Measurements from ENCODE around the gene SLC22A13. TPM values are rescaled to one million over a fixed set of nuclear protein-coding genes. Genes with fewer than 3 reads are reported as not detected.

Gene SLC22A13
- total RNA-seq, 3 donors from 2014 or later (not counting 1 experiment from before 2014, with no cell fraction given): 0.16 to 0.85 (median 0.40) TPM

- DNase-seq (no peak), ATAC-seq (no peak)
- WGBS (ENCODE audit: insufficient coverage): 94% methylated on average over 2 of the region's 4 CpGs
- Histone ChIP-seq H3K27ac (ENCODE audit: low read length) (no peak overlapping the region), H3K27me3 (ENCODE audit: control insufficient read depth, insufficient read depth, low read length) (no peaks in the 10 kb centered on the region), H3K4me1 (ENCODE audit: control insufficient read depth, insufficient read depth, low read length) (no peaks in the 10 kb centered on the region), H3K4me3 (ENCODE audit: low read length) (no peak overlapping the region), H3K9me3 (ENCODE audit: control insufficient read depth, insufficient read depth, low read length) (no peaks in the 10 kb centered on the region), H3K36me3 (ENCODE audit: control insufficient read depth, insufficient read depth, low read length) (peaks cover 56% of the 10 kb centered on the region)
- H3K27ac Mint-ChIP-seq: no peak overlapping the region
- intact Hi-C loops (cut with micrococcal nuclease): no loop called here
- H3K9me3 Mint-ChIP-seq: no peaks in the 10 kb centered on the region
- peaks cover 27% of the 10 kb centered on the region for H3K36me3 Mint-ChIP-seq
- peaks cover 20 to 22% of the 10 kb centered on the region in 2 donors for H3K4me1 Mint-ChIP-seq
- no peak for TF ChIP-seq CTCF (IDR thresholded peaks at IDR 0.05)
- no peak overlapping the region for H3K4me3 Mint-ChIP-seq
- no peaks in the 10 kb centered on the region for H3K27me3 Mint-ChIP-seq (ENCODE audit: low read depth in 2 of 2)
Observed at GRCh38 chr3:38253704-38254103, 11.9 kb upstream of the SLC22A13 start.

- peaks cover 27% of the 10 kb centered on the region for H3K36me3 Mint-ChIP-seq
- WGBS (ENCODE audit: insufficient coverage): 92% methylated on average over 2 of the region's 2 CpGs
- no peak overlapping the region for H3K27ac Mint-ChIP-seq
Observed at GRCh38 chr3:38254872-38255271, 10.7 kb upstream of the SLC22A13 start.

GRCh38 chr3:38255627-38256026 lies 10.0 kb upstream of the SLC22A13 start:
- peaks cover 37% of the 10 kb centered on the region for H3K36me3 ChIP-seq (ENCODE audit: control insufficient read depth, insufficient read depth, low read length)
- peaks cover 26 to 29% of the 10 kb centered on the region in 2 donors for H3K4me1 Mint-ChIP-seq
- H3K36me3 Mint-ChIP-seq: peaks cover 27% of the 10 kb centered on the region
- no peaks in the 10 kb centered on the region for H3K27me3 ChIP-seq (ENCODE audit: control insufficient read depth, insufficient read depth, low read length)
- no peak for DNase-seq
- no peaks in the 10 kb centered on the region for H3K9me3 Mint-ChIP-seq
- no peak for TF ChIP-seq CTCF (IDR thresholded peaks at IDR 0.05)
- H3K27me3 Mint-ChIP-seq (ENCODE audit: low read depth in 2 of 2): no peaks in the 10 kb centered on the region
- WGBS (ENCODE audit: insufficient coverage): 100% methylated on average over 1 of the region's 1 CpG
- ATAC-seq: no peak
- no peaks in the 10 kb centered on the region for H3K9me3 ChIP-seq (ENCODE audit: control insufficient read depth, insufficient read depth, low read length)
- no peak overlapping the region for H3K4me3 Mint-ChIP-seq
- intact Hi-C loops (cut with micrococcal nuclease): no loop called here
- no peak overlapping the region for H3K27ac Mint-ChIP-seq
- no peak overlapping the region for H3K4me3 ChIP-seq (ENCODE audit: low read length)
- H3K27ac ChIP-seq (ENCODE audit: low read length): no peak overlapping the region
- H3K4me1 ChIP-seq (ENCODE audit: control insufficient read depth, insufficient read depth, low read length): no peaks in the 10 kb centered on the region

More at GRCh38 chr3:38254872-38255271, 10.7 kb upstream of the SLC22A13 start:
- Histone ChIP-seq H3K4me1 (ENCODE audit: control insufficient read depth, insufficient read depth, low read length) (no peaks in the 10 kb centered on the region), H3K27ac (ENCODE audit: low read length) (no peak overlapping the region), H3K4me3 (ENCODE audit: low read length) (no peak overlapping the region), H3K36me3 (ENCODE audit: control insufficient read depth, insufficient read depth, low read length) (peaks cover 44% of the 10 kb centered on the region), H3K27me3 (ENCODE audit: control insufficient read depth, insufficient read depth, low read length) (no peaks in the 10 kb centered on the region), H3K9me3 (ENCODE audit: control insufficient read depth, insufficient read depth, low read length) (no peaks in the 10 kb centered on the region)
- no peak for ATAC-seq
- H3K9me3 Mint-ChIP-seq: no peaks in the 10 kb centered on the region
- no peak for TF ChIP-seq CTCF (IDR thresholded peaks at IDR 0.05)
- no peak overlapping the region for H3K4me3 Mint-ChIP-seq
- H3K4me1 Mint-ChIP-seq: peaks cover 20 to 23% of the 10 kb centered on the region in 2 donors
- intact Hi-C loops (cut with micrococcal nuclease): no loop called here
- H3K27me3 Mint-ChIP-seq (ENCODE audit: low read depth in 2 of 2): no peaks in the 10 kb centered on the region
- no peak for DNase-seq

- peaks cover 22% of the 10 kb centered on the region for H3K36me3 ChIP-seq (ENCODE audit: control insufficient read depth, insufficient read depth, low read length)
- H3K27ac ChIP-seq (ENCODE audit: low read length): no peak overlapping the region
- intact Hi-C loops (cut with micrococcal nuclease): no loop called here
- no peak overlapping the region for H3K4me3 Mint-ChIP-seq
- no peak for TF ChIP-seq CTCF (IDR thresholded peaks at IDR 0.05)
- DNase-seq (no peak), ATAC-seq (no peak)
- H3K9me3 ChIP-seq (ENCODE audit: control insufficient read depth, insufficient read depth, low read length): no peaks in the 10 kb centered on the region
- H3K27me3 ChIP-seq (ENCODE audit: control insufficient read depth, insufficient read depth, low read length): no peaks in the 10 kb centered on the region
- H3K4me1 Mint-ChIP-seq: peaks cover 26 to 29% of the 10 kb centered on the region in 2 donors
- H3K9me3 Mint-ChIP-seq: no peaks in the 10 kb centered on the region
- 56% methylated on average over 1 of the region's 1 CpG for WGBS (ENCODE audit: insufficient coverage)
- H3K27me3 Mint-ChIP-seq (ENCODE audit: low read depth in 2 of 2): no peaks in the 10 kb centered on the region
- H3K27ac Mint-ChIP-seq: peak overlapping the region in 1 of 2 donors; percentile 10
- H3K36me3 Mint-ChIP-seq: peaks cover 13% of the 10 kb centered on the region
- no peaks in the 10 kb centered on the region for H3K4me1 ChIP-seq (ENCODE audit: control insufficient read depth, insufficient read depth, low read length)
- H3K4me3 ChIP-seq (ENCODE audit: low read length): no peak overlapping the region
Observed at GRCh38 chr3:38257583-38257982, 8.0 kb upstream of the SLC22A13 start.
